ENCODE data around the gene CTTN.
A peak's percentile ranks its signal among the peaks of the same experiment; 100 is the strongest.

The CTTN gene

GRCh38 chr11:70418130-70418529 is 19.8 kb downstream of the CTTN start:
- H3K9ac ChIP-seq (ENCODE audit: low read depth, low read length, poor library complexity) = no peak overlapping the region
- no peak overlapping the region for H4K8ac ChIP-seq (ENCODE audit: low read depth, low read length)
- no peak overlapping the region for H3K4me3 ChIP-seq (ENCODE audit: low read length in 2 of 2)
- H2AFZ ChIP-seq (ENCODE audit: low read length) = no peak overlapping the region
- H2BK12ac ChIP-seq (ENCODE audit: low read length) = no peak overlapping the region
- H2BK120ac ChIP-seq (ENCODE audit: low read depth, low read length) = no peak overlapping the region
- H3K23ac ChIP-seq (ENCODE audit: low read depth, low read length, poor library complexity) = no peak overlapping the region
- H3K14ac ChIP-seq (ENCODE audit: low read length) = no peak overlapping the region
- peaks cover 2% of the 10 kb centered on the region for H3K79me1 ChIP-seq (ENCODE audit: low read depth, low read length)
- no peak overlapping the region for H4K91ac ChIP-seq (ENCODE audit: low read depth, low read length, poor library complexity)
- no peak overlapping the region for H2BK5ac ChIP-seq (ENCODE audit: low read length)
- peaks cover 59 to 93% of the 10 kb centered on the region in 2 donors for H3K36me3 ChIP-seq (replicated peaks in 1 of 2; ENCODE audit: control insufficient read depth in 2 of 2, insufficient read depth in 2 of 2, low read length in 2 of 2)
- H2BK15ac ChIP-seq (ENCODE audit: low read length) = no peak overlapping the region
- peak overlapping the region; percentile 46 for H3K18ac ChIP-seq (ENCODE audit: low read length)
- no peak for DNase-seq (ENCODE audit: low spot score)
- H3K27me3 ChIP-seq (ENCODE audit: control insufficient read depth in 3 of 3, insufficient read depth in 3 of 3, low read depth in 1 of 3, low read length in 3 of 3) = no peaks in the 10 kb centered on the region
- no peak overlapping the region for H3K4me2 ChIP-seq (ENCODE audit: insufficient read depth, low read length, poor library complexity, severe bottlenecking)
- no peaks in the 10 kb centered on the region for H3K9me3 ChIP-seq (replicated peaks in 1 of 2; ENCODE audit: control insufficient read depth in 2 of 2, insufficient read depth in 1 of 2, low read depth in 1 of 2, low read length in 2 of 2)
- H3K27ac ChIP-seq (replicated peaks; ENCODE audit: low read length) = no peak overlapping the region
- H3K4me1 ChIP-seq (ENCODE audit: control insufficient read depth in 2 of 2, insufficient read depth in 1 of 2, low read depth in 1 of 2, low read length in 2 of 2) = no peaks in the 10 kb centered on the region
- H2AK5ac ChIP-seq (ENCODE audit: low read depth, low read length) = no peak overlapping the region
- no peak overlapping the region for H3K4ac ChIP-seq (ENCODE audit: low read length)
- no CpG with 5 or more reads among the region's 12 CpGs for WGBS, 2 donors (ENCODE audit: extremely low coverage in 2 of 2, insufficient read length in 2 of 2, insufficient replicate concordance in 1 of 2)

GRCh38 chr11:70419307-70420007 is 21.1 kb downstream of the CTTN start:
- no peak overlapping the region for H2BK120ac ChIP-seq (ENCODE audit: low read depth, low read length)
- no peak overlapping the region for H3K9ac ChIP-seq (ENCODE audit: low read depth, low read length, poor library complexity)
- WGBS, 2 donors (ENCODE audit: extremely low coverage in 2 of 2, insufficient read length in 2 of 2, insufficient replicate concordance in 1 of 2) = no CpG with 5 or more reads among the region's 17 CpGs
- no peak overlapping the region for H2AK5ac ChIP-seq (ENCODE audit: low read depth, low read length)
- H3K79me1 ChIP-seq (ENCODE audit: low read depth, low read length) = peaks cover 5% of the 10 kb centered on the region
- H3K23ac ChIP-seq (ENCODE audit: low read depth, low read length, poor library complexity) = peak overlapping the region; percentile 25
- H2BK5ac ChIP-seq (ENCODE audit: low read length) = no peak overlapping the region
- no peak overlapping the region for H3K4ac ChIP-seq (ENCODE audit: low read length)
- H3K27ac ChIP-seq (replicated peaks; ENCODE audit: low read length) = no peak overlapping the region
- peaks cover 57 to 95% of the 10 kb centered on the region in 2 donors for H3K36me3 ChIP-seq (replicated peaks in 1 of 2; ENCODE audit: control insufficient read depth in 2 of 2, insufficient read depth in 2 of 2, low read length in 2 of 2)
- no peaks in the 10 kb centered on the region for H3K9me3 ChIP-seq (replicated peaks in 1 of 2; ENCODE audit: control insufficient read depth in 2 of 2, insufficient read depth in 1 of 2, low read depth in 1 of 2, low read length in 2 of 2)
- no peak overlapping the region for H2BK12ac ChIP-seq (ENCODE audit: low read length)
- no peak overlapping the region for H3K4me3 ChIP-seq (ENCODE audit: low read length in 2 of 2)
- no peak overlapping the region for H3K14ac ChIP-seq (ENCODE audit: low read length)
- H4K8ac ChIP-seq (ENCODE audit: low read depth, low read length) = no peak overlapping the region
- H3K4me1 ChIP-seq (ENCODE audit: control insufficient read depth in 2 of 2, insufficient read depth in 1 of 2, low read depth in 1 of 2, low read length in 2 of 2) = peaks cover 0 to 3% of the 10 kb centered on the region in 2 donors
- H3K27me3 ChIP-seq (ENCODE audit: control insufficient read depth in 3 of 3, insufficient read depth in 3 of 3, low read depth in 1 of 3, low read length in 3 of 3) = no peaks in the 10 kb centered on the region
- H3K18ac ChIP-seq (ENCODE audit: low read length) = no peak overlapping the region
- no peak overlapping the region for H3K4me2 ChIP-seq (ENCODE audit: insufficient read depth, low read length, poor library complexity, severe bottlenecking)
- H4K91ac ChIP-seq (ENCODE audit: low read depth, low read length, poor library complexity) = no peak overlapping the region
- no peak for DNase-seq (ENCODE audit: low spot score)
- H2AFZ ChIP-seq (ENCODE audit: low read length) = no peak overlapping the region
- no peak overlapping the region for H2BK15ac ChIP-seq (ENCODE audit: low read length)

- peaks cover 0 to 3% of the 10 kb centered on the region in 2 donors for H3K4me1 ChIP-seq (ENCODE audit: control insufficient read depth in 2 of 2, insufficient read depth in 1 of 2, low read depth in 1 of 2, low read length in 2 of 2)
- H2AFZ ChIP-seq (ENCODE audit: low read length) = no peak overlapping the region
- no peak overlapping the region for H3K4ac ChIP-seq (ENCODE audit: low read length)
- no CpG with 5 or more reads among the region's 14 CpGs for WGBS, 2 donors (ENCODE audit: extremely low coverage in 2 of 2, insufficient read length in 2 of 2, insufficient replicate concordance in 1 of 2)
- no peaks in the 10 kb centered on the region for H3K9me3 ChIP-seq (replicated peaks in 1 of 2; ENCODE audit: control insufficient read depth in 2 of 2, insufficient read depth in 1 of 2, low read depth in 1 of 2, low read length in 2 of 2)
- H2BK5ac ChIP-seq (ENCODE audit: low read length) = no peak overlapping the region
- H3K79me1 ChIP-seq (ENCODE audit: low read depth, low read length) = peaks cover 5% of the 10 kb centered on the region
- H3K23ac ChIP-seq (ENCODE audit: low read depth, low read length, poor library complexity) = peak overlapping the region; percentile 25
- H4K8ac ChIP-seq (ENCODE audit: low read depth, low read length) = no peak overlapping the region
- H2BK15ac ChIP-seq (ENCODE audit: low read length) = no peak overlapping the region
- no peak overlapping the region for H3K27ac ChIP-seq (replicated peaks; ENCODE audit: low read length)
- no peak overlapping the region for H3K18ac ChIP-seq (ENCODE audit: low read length)
- no peak overlapping the region for H3K14ac ChIP-seq (ENCODE audit: low read length)
- no peak overlapping the region for H2BK12ac ChIP-seq (ENCODE audit: low read length)
- no peak overlapping the region for H4K91ac ChIP-seq (ENCODE audit: low read depth, low read length, poor library complexity)
- DNase-seq (ENCODE audit: low spot score) = no peak
- H3K9ac ChIP-seq (ENCODE audit: low read depth, low read length, poor library complexity) = no peak overlapping the region
- no peak overlapping the region for H3K4me2 ChIP-seq (ENCODE audit: insufficient read depth, low read length, poor library complexity, severe bottlenecking)
- H3K27me3 ChIP-seq (ENCODE audit: control insufficient read depth in 3 of 3, insufficient read depth in 3 of 3, low read depth in 1 of 3, low read length in 3 of 3) = no peaks in the 10 kb centered on the region
- no peak overlapping the region for H2BK120ac ChIP-seq (ENCODE audit: low read depth, low read length)
- no peak overlapping the region for H2AK5ac ChIP-seq (ENCODE audit: low read depth, low read length)
- H3K4me3 ChIP-seq (ENCODE audit: low read length in 2 of 2) = no peak overlapping the region
- peaks cover 55 to 95% of the 10 kb centered on the region in 2 donors for H3K36me3 ChIP-seq (replicated peaks in 1 of 2; ENCODE audit: control insufficient read depth in 2 of 2, insufficient read depth in 2 of 2, low read length in 2 of 2)
Measured at GRCh38 chr11:70420008-70420464, 21.7 kb downstream of the CTTN start.

- Histone ChIP-seq H3K18ac (ENCODE audit: low read length) (no peak overlapping the region), H3K4me3 (ENCODE audit: low read length in 2 of 2) (no peak overlapping the region), H3K4me1 (ENCODE audit: control insufficient read depth in 2 of 2, insufficient read depth in 1 of 2, low read depth in 1 of 2, low read length in 2 of 2) (peaks cover 0 to 3% of the 10 kb centered on the region in 2 donors), H3K79me1 (ENCODE audit: low read depth, low read length) (peaks cover 5% of the 10 kb centered on the region), H4K8ac (ENCODE audit: low read depth, low read length) (no peak overlapping the region), H4K91ac (ENCODE audit: low read depth, low read length, poor library complexity) (no peak overlapping the region), H2BK15ac (ENCODE audit: low read length) (no peak overlapping the region), H3K27me3 (ENCODE audit: control insufficient read depth in 3 of 3, insufficient read depth in 3 of 3, low read depth in 1 of 3, low read length in 3 of 3) (no peaks in the 10 kb centered on the region), H3K14ac (ENCODE audit: low read length) (no peak overlapping the region), H3K9me3 (replicated peaks in 1 of 2; ENCODE audit: control insufficient read depth in 2 of 2, insufficient read depth in 1 of 2, low read depth in 1 of 2, low read length in 2 of 2) (no peaks in the 10 kb centered on the region), H2BK12ac (ENCODE audit: low read length) (no peak overlapping the region), H3K36me3 (replicated peaks in 1 of 2; ENCODE audit: control insufficient read depth in 2 of 2, insufficient read depth in 2 of 2, low read length in 2 of 2) (peaks cover 58 to 95% of the 10 kb centered on the region in 2 donors), H3K4me2 (ENCODE audit: insufficient read depth, low read length, poor library complexity, severe bottlenecking) (no peak overlapping the region), H2AK5ac (ENCODE audit: low read depth, low read length) (no peak overlapping the region), H3K27ac (replicated peaks; ENCODE audit: low read length) (no peak overlapping the region), H2BK120ac (ENCODE audit: low read depth, low read length) (no peak overlapping the region), H2AFZ (ENCODE audit: low read length) (no peak overlapping the region), H2BK5ac (ENCODE audit: low read length) (no peak overlapping the region), H3K9ac (ENCODE audit: low read depth, low read length, poor library complexity) (no peak overlapping the region), H3K23ac (ENCODE audit: low read depth, low read length, poor library complexity) (no peak overlapping the region), H3K4ac (ENCODE audit: low read length) (no peak overlapping the region)
- WGBS, 2 donors (ENCODE audit: extremely low coverage in 2 of 2, insufficient read length in 2 of 2, insufficient replicate concordance in 1 of 2) = no CpG with 5 or more reads among the region's 9 CpGs
- DNase-seq (ENCODE audit: low spot score) = no peak
Measured at GRCh38 chr11:70420496-70420895, 22.2 kb downstream of the CTTN start.

Data from neuronal stem cell (in vitro differentiated cells).